Smooth muscle cell (in vitro differentiated cells): Measurements from ENCODE around the gene PDYN. TPM values are rescaled to one million over a fixed set of nuclear protein-coding genes. Genes with fewer than 3 reads are reported as not detected.

Experiments used
- DNase-seq: peaks from one replicate; lab custom pipeline; 2025; ENCODE audit not compliant: unreplicated experiment; lab: John Stamatoyannopoulos, UW
- H2AFZ ChIP-seq: fragments of 200-600 bp; sonication (generic); 2 replicates; pipeline ENCODE4 v1.6.0; 2016; ENCODE audit warnings: antibody characterized with exemption, low read depth, mild to moderate bottlenecking
- H3F3A ChIP-seq: fragments of 200-600 bp; sonication (generic); 2 replicates; pipeline ENCODE4 v1.6.0; 2017; ENCODE audit warnings: antibody characterized with exemption, low read depth
- H3K27ac ChIP-seq: fragments of 200-600 bp; sonication (generic); 2 replicates; pipeline ENCODE4 v1.5.1; 2016; ENCODE audit warnings: low read depth, mild to moderate bottlenecking
- H3K27me3 ChIP-seq: fragments of 200-600 bp; sonication (generic); 2 replicates; pipeline ENCODE4 v1.6.1; 2016; ENCODE audit warnings: low read depth, mild to moderate bottlenecking
- H3K36me3 ChIP-seq: fragments of 200-600 bp; sonication (generic); 2 replicates; pipeline ENCODE4 v1.5.1; 2016; ENCODE audit warnings: low read depth
- H3K4me1 ChIP-seq: fragments of 200-600 bp; sonication (generic); 2 replicates; pipeline ENCODE4 v1.5.1; 2016; ENCODE audit warnings: low read depth
- H3K4me2 ChIP-seq: fragments of 200-600 bp; sonication (generic); 2 replicates; pipeline ENCODE4 v1.6.0; 2016; ENCODE audit warnings: mild to moderate bottlenecking
- H3K4me3 ChIP-seq: fragments of 200-600 bp; sonication (generic); 2 replicates; pipeline ENCODE4 v1.5.1; 2016; ENCODE audit warnings: mild to moderate bottlenecking
- H3K79me2 ChIP-seq: fragments of 200-600 bp; sonication (generic); 2 replicates; pipeline ENCODE4 v1.6.0; 2016; ENCODE audit warnings: low read depth, mild to moderate bottlenecking
- H3K9ac ChIP-seq: fragments of 200-600 bp; sonication (generic); 2 replicates; pipeline ENCODE4 v1.6.0; 2016; ENCODE audit warnings: low read depth
- H3K9me3 ChIP-seq: fragments of 200-600 bp; sonication (generic); replicated peaks from 2 replicates; pipeline ENCODE4 v1.5.1; 2016; ENCODE audit warnings: low read depth
- H4K20me1 ChIP-seq: fragments of 200-600 bp; sonication (generic); 2 replicates; pipeline ENCODE4 v1.6.0; 2016; ENCODE audit warnings: low read depth
- CTCF ChIP-seq: fragments of 200-600 bp; sonication (generic); IDR thresholded peaks from 2 replicates; pipeline ENCODE4 v1.5.1; 2017; ENCODE audit warnings: borderline replicate concordance, mild to moderate bottlenecking, antibody characterized with exemption; ENCODE audit not compliant: insufficient read depth, poor library complexity, severe bottlenecking
- WGBS: methylation state at CpG from one replicate; pipeline ENCODE4 v1.1.7; 2016; ENCODE audit warnings: low lambda C conversion rate; 5-methylcytosine and 5-hydroxymethylcytosine counted together
- polyA plus RNA-seq: library from polyadenylated mRNA; unstranded; fragments of >200 nt; fragmentation: Nextera tagmentation; extraction: Ambion mirVana; gene quantifications from 2 replicates; pipeline ENCODE4 v1.2.1, GENCODE V29; 2016
- total RNA-seq: library from RNA; depleted of rRNA; stranded (reverse); fragments of >200 nt; gene quantifications from 2 replicates; pipeline ENCODE4 v1.2.3, GENCODE V29; 2014

PDYN gene
- total and polyA plus RNA-seq, 2 experiments from 2014 or later, result not detected

- WGBS, result 84% methylated on average over 2 of the region's 2 CpGs
- DNase-seq, result no peak
- Histone ChIP-seq H3K36me3 (no peaks in the 10 kb centered on the region), H3F3A (no peaks in the 10 kb centered on the region), H3K27ac (no peak overlapping the region), H3K4me2 (no peak overlapping the region), H3K9ac (no peak overlapping the region), H2AFZ (no peak overlapping the region), H3K4me3 (no peak overlapping the region), H3K9me3 (no peaks in the 10 kb centered on the region), H4K20me1 (no peaks in the 10 kb centered on the region), H3K79me2 (no peaks in the 10 kb centered on the region), H3K4me1 (peaks cover 6% of the 10 kb centered on the region), H3K27me3 (peaks cover 14% of the 10 kb centered on the region)
- TF ChIP-seq CTCF, result no peak
These were observed 35.4 kb downstream of the PDYN start for GRCh38 chr20:1958426-1958825.

- Histone ChIP-seq H3K4me2 (no peak overlapping the region), H3K79me2 (no peaks in the 10 kb centered on the region), H3F3A (no peaks in the 10 kb centered on the region), H3K27ac (no peak overlapping the region), H3K9me3 (no peaks in the 10 kb centered on the region), H3K27me3 (peaks cover 12% of the 10 kb centered on the region), H3K9ac (no peak overlapping the region), H4K20me1 (no peaks in the 10 kb centered on the region), H2AFZ (peak overlapping the region; percentile 37), H3K4me3 (no peak overlapping the region), H3K4me1 (peaks cover 18% of the 10 kb centered on the region), H3K36me3 (no peaks in the 10 kb centered on the region)
- TF ChIP-seq CTCF, result no peak
- DNase-seq, result no peak
- 23% methylated on average over 8 of the region's 8 CpGs for WGBS
These were observed 38.6 kb downstream of the PDYN start for GRCh38 chr20:1955217-1955616.

- no peak for DNase-seq
- Histone ChIP-seq H3K4me3 (no peak overlapping the region), H4K20me1 (no peaks in the 10 kb centered on the region), H3K9me3 (no peaks in the 10 kb centered on the region), H3K27me3 (peaks cover 12% of the 10 kb centered on the region), H3K4me1 (peaks cover 24% of the 10 kb centered on the region), H3K9ac (no peak overlapping the region), H3K27ac (no peak overlapping the region), H3K4me2 (no peak overlapping the region), H3K79me2 (no peaks in the 10 kb centered on the region), H3F3A (no peaks in the 10 kb centered on the region), H2AFZ (no peak overlapping the region), H3K36me3 (no peaks in the 10 kb centered on the region)
- WGBS, result 92% methylated on average over 5 of the region's 5 CpGs
- TF ChIP-seq CTCF, result no peak
These were observed 40.2 kb downstream of the PDYN start for GRCh38 chr20:1953621-1954020.

- Histone ChIP-seq H3K4me1 (peaks cover 24% of the 10 kb centered on the region), H3K27me3 (peaks cover 18% of the 10 kb centered on the region), H3K36me3 (no peaks in the 10 kb centered on the region), H3F3A (no peaks in the 10 kb centered on the region), H3K79me2 (no peaks in the 10 kb centered on the region), H3K9ac (no peak overlapping the region), H4K20me1 (no peaks in the 10 kb centered on the region), H3K27ac (no peak overlapping the region), H3K4me2 (no peak overlapping the region), H3K9me3 (no peaks in the 10 kb centered on the region), H2AFZ (no peak overlapping the region), H3K4me3 (no peak overlapping the region)
- no peak for DNase-seq
- WGBS, result 74% methylated on average over 6 of the region's 6 CpGs
- TF ChIP-seq CTCF, result no peak
These were observed 40.9 kb downstream of the PDYN start for GRCh38 chr20:1952737-1953530.
